Measurements from ENCODE around the gene NMNAT2. TPM values are rescaled to one million over a fixed set of nuclear protein-coding genes. Genes with fewer than 3 reads are reported as not detected.

Gene NMNAT2
- total and polyA plus RNA-seq, 2 of the 8 experiments (the other 6 are each of a cell fraction or from before 2014, with no cell fraction given) = 6.5 to 20.9 TPM

DNA sequence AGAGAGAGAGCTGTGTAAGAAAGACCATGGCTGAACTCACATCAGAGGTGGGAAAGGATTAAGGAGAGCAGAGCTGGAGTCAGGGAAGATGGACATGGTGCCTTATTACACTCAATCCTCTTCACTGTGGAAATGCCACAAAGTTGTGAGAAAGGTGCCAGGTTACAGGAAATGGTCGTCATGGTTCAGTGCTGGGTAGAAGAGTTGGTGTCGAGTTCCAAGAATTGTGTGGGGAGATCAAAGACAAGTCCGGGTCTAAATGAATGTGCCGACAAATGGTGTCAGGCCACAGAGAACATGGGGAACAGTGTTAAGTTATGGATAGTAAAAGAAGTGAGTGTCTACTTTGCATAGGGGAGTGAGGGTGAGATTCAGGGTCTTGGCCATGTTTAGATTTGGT, 191.2 kb downstream of the NMNAT2 start:
- H3K9ac ChIP-seq (replicated peaks in 1 of 4; ENCODE audit: extremely low read depth in 1 of 4, low read depth in 3 of 4, low read length in 3 of 4) = no peak overlapping the region
- no peak overlapping the region for H3K4me3 ChIP-seq (ENCODE audit: extremely low read depth in 1 of 4, insufficient read depth in 2 of 4, low read depth in 3 of 4, low read length in 4 of 4)
- no peaks in the 10 kb centered on the region for H3K9me3 ChIP-seq (ENCODE audit: insufficient read depth in 2 of 2, low read depth in 1 of 2, low read length in 1 of 2)
- peak overlapping the region; percentile 45; the same call in 1 of the 2 replicates for H2BK5ac ChIP-seq (ENCODE audit: low read depth, low read length)
- no peak overlapping the region for H4K8ac ChIP-seq (ENCODE audit: extremely low read depth, insufficient read depth, low read length)
- CTCF ChIA-PET (ENCODE audit: partially characterized antibody) = interaction anchor here (0.9 to 8.9 kb wide), 20 partner anchors 10 to 627 kb away, joined by 3 to 86 read pairs (median 5); partner anchors contain the start of gene LAMC2
- H2BK12ac ChIP-seq (ENCODE audit: low read depth, low read length) = no peak overlapping the region
- no peak overlapping the region for H3K14ac ChIP-seq (ENCODE audit: insufficient read length)
- H3K27ac ChIP-seq (ENCODE audit: low read depth, low read length) = no peak overlapping the region
- peaks cover 0 to 11% (median 5%) of the 10 kb centered on the region in 4 experiments; a peak in 6 of 7 replicates for H3K4me1 ChIP-seq (replicated peaks in 1 of 4; ENCODE audit: control insufficient read depth in 3 of 4, insufficient read depth in 4 of 4, low read length in 3 of 4)
- H3K23ac ChIP-seq (ENCODE audit: insufficient read length) = no peak overlapping the region
- H3K36me3 ChIP-seq (ENCODE audit: control insufficient read depth in 2 of 4, insufficient read depth in 4 of 4, low read length in 3 of 4) = no peaks in the 10 kb centered on the region
- DNase-seq (ENCODE audit: low read depth in 1 of 2, low spot score in 2 of 2) (no peak), FAIRE-seq (no peak)
- no peaks in the 10 kb centered on the region for H3K79me2 ChIP-seq (ENCODE audit: control insufficient read depth in 1 of 2, insufficient read depth in 2 of 2, low read length in 2 of 2)
- H2BK120ac ChIP-seq (replicated peaks; ENCODE audit: low read depth, low read length) = no peak overlapping the region
- H2AFZ ChIP-seq (ENCODE audit: low read length) = no peak overlapping the region
- no peaks in the 10 kb centered on the region for H3K23me2 ChIP-seq (ENCODE audit: low read depth, low read length)
- no peak overlapping the region for H3K56ac ChIP-seq (replicated peaks; ENCODE audit: insufficient read length, low read depth, low read length)
- no peak overlapping the region for H2AK5ac ChIP-seq (ENCODE audit: low read depth, low read length)
- 0 out of 2 replicates have a peak overlapping the region, but pooled peaks have one; percentile 29 for H3K18ac ChIP-seq (ENCODE audit: extremely low read depth, low read length)
- POLR2A ChIA-PET (ENCODE audit: partially characterized antibody) = no interaction called here
- H2BK20ac ChIP-seq (ENCODE audit: low read length) = no peak overlapping the region
- H3K79me1 ChIP-seq (ENCODE audit: low read depth, low read length) = no peaks in the 10 kb centered on the region
- H2BK15ac ChIP-seq (ENCODE audit: low read length) = no peak overlapping the region
- H3K4ac ChIP-seq (replicated peaks; ENCODE audit: insufficient read length, low read depth, low read length) = no peak overlapping the region
- no peaks in the 10 kb centered on the region for H4K20me1 ChIP-seq (replicated peaks in 1 of 2; ENCODE audit: control insufficient read depth in 1 of 2, insufficient read depth in 2 of 2, low read length in 2 of 2)
- H4K91ac ChIP-seq (replicated peaks; ENCODE audit: insufficient read length, low read length) = no peak overlapping the region
- no peaks in the 10 kb centered on the region for H3K27me3 ChIP-seq (replicated peaks in 1 of 4; ENCODE audit: control insufficient read depth in 3 of 4, extremely low read depth in 1 of 4, insufficient read depth in 3 of 4, low read length in 3 of 4)
- WGBS, 2 experiments (ENCODE audit: extremely low coverage in 1 of 2, insufficient coverage in 1 of 2, insufficient read length in 1 of 2, insufficient replicate concordance in 2 of 2, low coverage in 1 of 2, low lambda C conversion rate in 2 of 2, missing lambda C conversion rate in 1 of 2) = 78% methylated on average over 4 of the region's 4 CpGs; no CpG with 5 or more reads in 1 of the 2 experiments
- H3K4me2 ChIP-seq (ENCODE audit: insufficient read depth in 1 of 2, low read depth in 2 of 2, low read length in 2 of 2) = no peak overlapping the region
- no peak overlapping the region for H4K5ac ChIP-seq (ENCODE audit: insufficient read length, low read depth, low read length)
- no peak for TF ChIP-seq SUZ12 (IDR thresholded peaks at IDR 0.05; ENCODE audit: low read length)
